GM12878 (cell line): ENCODE data around the gene CABLES1. TPM values are rescaled to one million over a fixed set of nuclear protein-coding genes. Genes with fewer than 3 reads are reported as not detected.
A peak's percentile ranks its signal among the peaks of the same experiment; 100 is the strongest.

Source experiments
- BCL11A ChIP-seq: IDR thresholded peaks from 2 replicates; pipeline ENCODE4 v1.6.1; 2011; ENCODE audit warnings: low read depth, low read length
- EP300 ChIP-seq, 2 experiments: fragments of 150-350 bp in 1 of 2; IDR thresholded peaks; 2 replicates each; pipeline ENCODE4 v1.6.1; 2011 to 2012; ENCODE audit warnings: low read depth in 2 of 2, low read length in 2 of 2, borderline replicate concordance in 1 of 2, improper control_type of control experiment in 1 of 2, inconsistent platforms in 1 of 2; ENCODE audit not compliant: control insufficient read depth in 1 of 2
- GABPA ChIP-seq: IDR thresholded peaks from 2 replicates; pipeline ENCODE4 v1.6.1; 2014; ENCODE audit warnings: antibody characterized with exemption, low read depth, mild to moderate bottlenecking, inconsistent platforms
- HDAC6 ChIP-seq: fragments of 200-600 bp; sonication (generic); IDR thresholded peaks from one replicate; pipeline ENCODE4 v1.8.0; 2017; ENCODE audit warnings: antibody characterized with exemption; ENCODE audit not compliant: unreplicated experiment
- LARP7 ChIP-seq: fragments of 450-650 bp; IDR thresholded peaks from 2 replicates; pipeline ENCODE4 v1.6.1; 2017; ENCODE audit warnings: mild to moderate bottlenecking
- MTA2 ChIP-seq: fragments of 450-650 bp; IDR thresholded peaks from 2 replicates; pipeline ENCODE4 v1.6.1; 2016; ENCODE audit warnings: low read depth, mild to moderate bottlenecking, moderate library complexity
- MTA3 ChIP-seq: IDR thresholded peaks from 2 replicates; pipeline ENCODE4 v1.6.1; 2012; ENCODE audit warnings: low read length, inconsistent platforms, borderline replicate concordance
- NR2F1 ChIP-seq: fragments of 450-650 bp; conservative IDR thresholded peaks from 2 replicates; pipeline ENCODE4 v1.6.1; 2017; ENCODE audit warnings: mild to moderate bottlenecking
- PML ChIP-seq: IDR thresholded peaks from 2 replicates; pipeline ENCODE4 v1.6.1; 2012; ENCODE audit warnings: low read length, inconsistent platforms
- POLR2AphosphoS5 ChIP-seq: IDR thresholded peaks from 2 replicates; pipeline ENCODE4 v1.6.1; 2011; ENCODE audit warnings: mild to moderate bottlenecking, low read length, inconsistent platforms
- RELA ChIP-seq: fragments of 450-650 bp; IDR thresholded peaks from 2 replicates; pipeline ENCODE4 v1.8.0; 2014; ENCODE audit warnings: borderline replicate concordance; ENCODE audit not compliant: partially characterized antibody
- SMAD5 ChIP-seq: IDR thresholded peaks from 2 replicates; pipeline ENCODE4 v1.6.1; 2016; ENCODE audit warnings: antibody characterized with exemption, low read depth
- SMARCA5 ChIP-seq: fragments of 450-650 bp; IDR thresholded peaks from 2 replicates; pipeline ENCODE4 v1.6.1; 2017; ENCODE audit warnings: mild to moderate bottlenecking
- TARDBP ChIP-seq: IDR thresholded peaks from 2 replicates; pipeline ENCODE4 v1.6.1; 2016; ENCODE audit warnings: borderline replicate concordance
- polyA plus RNA-seq, 11 experiments: library from polyadenylated mRNA; depleted of rRNA in 4 of 11; unstranded in 6 of 11; stranded (reverse) in 5 of 11; fragments of >200 nt; fragmentation: Nextera tagmentation in 4 of 11; fragmentation: Illumina TruSeq in 1 of 11; extraction: Ambion mirVana in 4 of 11; extraction: Trizol in 1 of 11; gene quantifications; 1 replicate in 1 of 11; 2 replicates in 10 of 11; pipeline versions ENCODE4 v1.2.1 to v1.2.3, GENCODE V29; 2011 to 2016; ENCODE audit warnings: inconsistent platforms in 2 of 11, missing spikeins in 2 of 11, low read depth in 1 of 11
- total RNA-seq, 4 experiments: library from RNA; depleted of rRNA in 3 of 4; stranded (reverse); fragments of >200 nt in 3 of 4; fragmentation: Illumina TruSeq in 1 of 4; extraction: Trizol in 1 of 4; gene quantifications; 2 replicates each; pipeline versions ENCODE4 v1.2.1 to v1.2.3, GENCODE V29; 2013 to 2021
- TF ChIP-seq, protein P1 (sequence below): fragments of 450-650 bp; IDR thresholded peaks from 2 replicates; pipeline ENCODE4 v1.6.1; 2017; ENCODE audit warnings: mild to moderate bottlenecking, moderate library complexity
- TF ChIP-seq, protein P2 (sequence below): fragments of 450-650 bp; IDR thresholded peaks from 2 replicates; pipeline ENCODE4 v1.6.1; 2018; ENCODE audit warnings: mild to moderate bottlenecking, low read depth, moderate library complexity; ENCODE audit not compliant: partially characterized antibody
- TF ChIP-seq, protein P3 (sequence below): fragments of 450-650 bp; IDR thresholded peaks from 2 replicates; pipeline ENCODE4 v1.6.1; 2017; ENCODE audit warnings: antibody characterized with exemption, mild to moderate bottlenecking, moderate library complexity

Gene CABLES1
- total and polyA plus RNA-seq, 10 of the 15 experiments (the other 5 are each of a cell fraction or from before 2014, with no cell fraction given): 2.9 to 27.2 (median 8.2) TPM

DNA sequence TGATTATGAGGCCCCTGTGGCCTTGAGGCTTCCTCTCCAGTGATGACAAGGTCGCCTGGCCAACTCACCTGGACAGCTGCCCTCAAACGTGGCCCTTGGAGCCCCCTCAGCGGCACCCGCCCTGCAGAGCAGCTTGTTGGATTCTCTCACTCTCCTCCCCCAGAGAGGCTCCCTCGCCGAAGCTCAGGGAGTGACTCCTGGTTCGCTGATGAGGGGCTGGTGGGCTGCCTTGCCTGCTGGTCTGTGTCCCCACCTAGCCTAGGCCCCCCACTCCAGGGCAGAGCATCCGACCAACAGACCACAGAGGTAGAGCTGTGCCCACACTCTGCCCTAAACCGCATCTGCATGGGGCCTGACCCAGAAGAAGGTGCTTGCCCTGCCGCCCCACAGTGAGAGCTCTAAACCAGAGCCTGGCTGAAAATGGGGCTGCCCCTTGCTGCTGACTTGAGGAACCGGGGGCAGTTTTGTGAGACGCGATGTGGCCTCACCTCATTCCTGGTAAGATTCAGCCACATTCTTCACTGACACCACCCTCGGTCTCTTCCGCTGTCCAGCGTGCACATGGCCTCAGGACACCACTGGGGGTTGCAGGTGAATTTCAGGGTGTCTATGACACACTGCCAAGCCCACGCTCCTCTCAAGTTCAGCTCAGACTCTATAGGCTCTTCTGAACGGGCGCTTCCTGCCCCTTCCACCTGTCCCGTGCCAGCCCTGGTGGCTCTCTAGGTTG lies 131.6 kb downstream of the CABLES1 start (continued):
- TF ChIP-seq, protein P1, sequence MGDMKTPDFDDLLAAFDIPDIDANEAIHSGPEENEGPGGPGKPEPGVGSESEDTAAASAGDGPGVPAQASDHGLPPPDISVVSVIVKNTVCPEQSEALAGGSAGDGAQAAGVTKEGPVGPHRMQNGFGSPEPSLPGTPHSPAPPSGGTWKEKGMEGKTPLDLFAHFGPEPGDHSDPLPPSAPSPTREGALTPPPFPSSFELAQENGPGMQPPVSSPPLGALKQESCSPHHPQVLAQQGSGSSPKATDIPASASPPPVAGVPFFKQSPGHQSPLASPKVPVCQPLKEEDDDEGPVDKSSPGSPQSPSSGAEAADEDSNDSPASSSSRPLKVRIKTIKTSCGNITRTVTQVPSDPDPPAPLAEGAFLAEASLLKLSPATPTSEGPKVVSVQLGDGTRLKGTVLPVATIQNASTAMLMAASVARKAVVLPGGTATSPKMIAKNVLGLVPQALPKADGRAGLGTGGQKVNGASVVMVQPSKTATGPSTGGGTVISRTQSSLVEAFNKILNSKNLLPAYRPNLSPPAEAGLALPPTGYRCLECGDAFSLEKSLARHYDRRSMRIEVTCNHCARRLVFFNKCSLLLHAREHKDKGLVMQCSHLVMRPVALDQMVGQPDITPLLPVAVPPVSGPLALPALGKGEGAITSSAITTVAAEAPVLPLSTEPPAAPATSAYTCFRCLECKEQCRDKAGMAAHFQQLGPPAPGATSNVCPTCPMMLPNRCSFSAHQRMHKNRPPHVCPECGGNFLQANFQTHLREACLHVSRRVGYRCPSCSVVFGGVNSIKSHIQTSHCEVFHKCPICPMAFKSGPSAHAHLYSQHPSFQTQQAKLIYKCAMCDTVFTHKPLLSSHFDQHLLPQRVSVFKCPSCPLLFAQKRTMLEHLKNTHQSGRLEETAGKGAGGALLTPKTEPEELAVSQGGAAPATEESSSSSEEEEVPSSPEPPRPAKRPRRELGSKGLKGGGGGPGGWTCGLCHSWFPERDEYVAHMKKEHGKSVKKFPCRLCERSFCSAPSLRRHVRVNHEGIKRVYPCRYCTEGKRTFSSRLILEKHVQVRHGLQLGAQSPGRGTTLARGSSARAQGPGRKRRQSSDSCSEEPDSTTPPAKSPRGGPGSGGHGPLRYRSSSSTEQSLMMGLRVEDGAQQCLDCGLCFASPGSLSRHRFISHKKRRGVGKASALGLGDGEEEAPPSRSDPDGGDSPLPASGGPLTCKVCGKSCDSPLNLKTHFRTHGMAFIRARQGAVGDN: peak; percentile 63
- peak in 1 of 2 experiments; percentile 11; a peak in 2 of 4 replicates for TF ChIP-seq EP300 (IDR thresholded peaks at IDR 0.05; ENCODE audit: borderline replicate concordance in 1 of 2, control insufficient read depth in 1 of 2, low read depth in 2 of 2, low read length in 2 of 2)
- TF ChIP-seq GABPA: no peak
- no peak for TF ChIP-seq SMARCA5
- TF ChIP-seq, protein P2, sequence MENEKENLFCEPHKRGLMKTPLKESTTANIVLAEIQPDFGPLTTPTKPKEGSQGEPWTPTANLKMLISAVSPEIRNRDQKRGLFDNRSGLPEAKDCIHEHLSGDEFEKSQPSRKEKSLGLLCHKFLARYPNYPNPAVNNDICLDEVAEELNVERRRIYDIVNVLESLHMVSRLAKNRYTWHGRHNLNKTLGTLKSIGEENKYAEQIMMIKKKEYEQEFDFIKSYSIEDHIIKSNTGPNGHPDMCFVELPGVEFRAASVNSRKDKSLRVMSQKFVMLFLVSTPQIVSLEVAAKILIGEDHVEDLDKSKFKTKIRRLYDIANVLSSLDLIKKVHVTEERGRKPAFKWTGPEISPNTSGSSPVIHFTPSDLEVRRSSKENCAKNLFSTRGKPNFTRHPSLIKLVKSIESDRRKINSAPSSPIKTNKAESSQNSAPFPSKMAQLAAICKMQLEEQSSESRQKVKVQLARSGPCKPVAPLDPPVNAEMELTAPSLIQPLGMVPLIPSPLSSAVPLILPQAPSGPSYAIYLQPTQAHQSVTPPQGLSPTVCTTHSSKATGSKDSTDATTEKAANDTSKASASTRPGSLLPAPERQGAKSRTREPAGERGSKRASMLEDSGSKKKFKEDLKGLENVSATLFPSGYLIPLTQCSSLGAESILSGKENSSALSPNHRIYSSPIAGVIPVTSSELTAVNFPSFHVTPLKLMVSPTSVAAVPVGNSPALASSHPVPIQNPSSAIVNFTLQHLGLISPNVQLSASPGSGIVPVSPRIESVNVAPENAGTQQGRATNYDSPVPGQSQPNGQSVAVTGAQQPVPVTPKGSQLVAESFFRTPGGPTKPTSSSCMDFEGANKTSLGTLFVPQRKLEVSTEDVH: no peak
- no peak for TF ChIP-seq MTA3
- TF ChIP-seq RELA: no peak
- no peak for TF ChIP-seq BCL11A
- peak; percentile 70; the same call in 1 of the 2 replicates for TF ChIP-seq NR2F1
- TF ChIP-seq POLR2AphosphoS5: no peak
- TF ChIP-seq HDAC6: no peak
- TF ChIP-seq, protein P3, sequence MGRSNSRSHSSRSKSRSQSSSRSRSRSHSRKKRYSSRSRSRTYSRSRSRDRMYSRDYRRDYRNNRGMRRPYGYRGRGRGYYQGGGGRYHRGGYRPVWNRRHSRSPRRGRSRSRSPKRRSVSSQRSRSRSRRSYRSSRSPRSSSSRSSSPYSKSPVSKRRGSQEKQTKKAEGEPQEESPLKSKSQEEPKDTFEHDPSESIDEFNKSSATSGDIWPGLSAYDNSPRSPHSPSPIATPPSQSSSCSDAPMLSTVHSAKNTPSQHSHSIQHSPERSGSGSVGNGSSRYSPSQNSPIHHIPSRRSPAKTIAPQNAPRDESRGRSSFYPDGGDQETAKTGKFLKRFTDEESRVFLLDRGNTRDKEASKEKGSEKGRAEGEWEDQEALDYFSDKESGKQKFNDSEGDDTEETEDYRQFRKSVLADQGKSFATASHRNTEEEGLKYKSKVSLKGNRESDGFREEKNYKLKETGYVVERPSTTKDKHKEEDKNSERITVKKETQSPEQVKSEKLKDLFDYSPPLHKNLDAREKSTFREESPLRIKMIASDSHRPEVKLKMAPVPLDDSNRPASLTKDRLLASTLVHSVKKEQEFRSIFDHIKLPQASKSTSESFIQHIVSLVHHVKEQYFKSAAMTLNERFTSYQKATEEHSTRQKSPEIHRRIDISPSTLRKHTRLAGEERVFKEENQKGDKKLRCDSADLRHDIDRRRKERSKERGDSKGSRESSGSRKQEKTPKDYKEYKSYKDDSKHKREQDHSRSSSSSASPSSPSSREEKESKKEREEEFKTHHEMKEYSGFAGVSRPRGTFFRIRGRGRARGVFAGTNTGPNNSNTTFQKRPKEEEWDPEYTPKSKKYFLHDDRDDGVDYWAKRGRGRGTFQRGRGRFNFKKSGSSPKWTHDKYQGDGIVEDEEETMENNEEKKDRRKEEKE: no peak
- TF ChIP-seq TARDBP: no peak
- TF ChIP-seq LARP7: 0 out of 2 replicates have a peak, but pooled peaks have one; percentile 26
- TF ChIP-seq MTA2: peak; percentile 58; the same call in 1 of the 2 replicates
- no peak for TF ChIP-seq PML
- no peak for TF ChIP-seq SMAD5
